ENCODE data around the gene TRAPPC3L.

The TRAPPC3L gene

DNA sequence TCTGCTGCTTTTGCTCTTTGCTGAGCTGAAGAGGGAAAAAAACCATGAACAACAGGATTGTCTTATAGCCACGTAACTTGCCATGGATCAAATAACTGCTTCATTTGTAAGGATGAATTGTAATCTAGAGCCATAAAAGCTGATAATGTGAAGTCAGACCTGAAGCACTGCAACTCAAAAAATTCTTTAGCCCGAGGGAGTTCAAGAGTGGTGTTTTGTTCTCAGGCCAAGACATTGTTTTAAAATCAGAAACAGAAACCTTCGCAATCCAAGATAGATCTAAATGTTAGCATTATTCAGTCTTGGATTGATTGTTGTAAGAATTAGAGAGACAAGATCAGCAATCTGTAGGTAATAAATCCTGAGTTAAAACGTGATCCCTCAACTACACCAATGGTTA lies at the start of gene TRAPPC3L:
Gene TRAPPC3L (minus strand): TSS at position 34 of the 400 bp plus-strand sequence. CDS start 170 bp downstream, outside the sequence.
- DNase-seq = no peak

DNA sequence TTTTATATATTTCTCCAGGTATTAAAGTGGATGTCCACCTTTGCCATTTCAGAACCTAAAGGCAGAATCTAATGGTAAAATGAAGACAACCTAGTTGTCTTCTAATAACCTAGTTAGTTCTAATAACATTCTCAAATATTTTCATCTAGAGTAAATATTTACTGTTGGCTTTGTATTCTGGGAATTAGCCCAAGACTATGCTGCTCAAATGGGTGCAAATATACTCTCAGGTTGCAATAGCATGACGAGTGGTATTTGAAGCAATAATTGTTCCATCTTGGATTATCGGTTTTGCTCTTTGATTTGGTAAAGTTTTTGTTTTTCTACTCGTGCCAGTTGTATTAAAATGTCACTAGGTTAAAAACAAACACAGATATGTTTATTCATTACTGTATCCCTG lies 49.8 kb upstream of the TRAPPC3L start:
- no peak for DNase-seq

DNA sequence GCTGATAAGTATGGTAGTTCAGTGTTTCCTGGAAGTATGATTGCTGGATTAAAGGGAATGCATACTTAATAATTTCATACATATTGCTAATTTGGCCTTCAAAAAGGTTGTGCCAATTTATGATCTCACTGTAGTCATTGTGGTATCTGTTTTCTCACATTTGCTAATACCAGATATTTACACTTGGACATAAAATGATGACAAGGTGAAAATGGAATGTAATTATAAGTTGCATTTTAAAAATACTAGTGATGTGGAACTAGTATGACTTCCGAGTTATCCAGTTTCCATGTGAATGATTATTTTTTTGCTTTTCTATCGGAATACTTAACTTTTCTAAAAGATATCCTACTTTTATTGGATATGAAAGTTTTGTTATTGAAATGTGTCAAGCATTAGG lies 41.3 kb upstream of the TRAPPC3L start:
- DNase-seq = no peak

DNA sequence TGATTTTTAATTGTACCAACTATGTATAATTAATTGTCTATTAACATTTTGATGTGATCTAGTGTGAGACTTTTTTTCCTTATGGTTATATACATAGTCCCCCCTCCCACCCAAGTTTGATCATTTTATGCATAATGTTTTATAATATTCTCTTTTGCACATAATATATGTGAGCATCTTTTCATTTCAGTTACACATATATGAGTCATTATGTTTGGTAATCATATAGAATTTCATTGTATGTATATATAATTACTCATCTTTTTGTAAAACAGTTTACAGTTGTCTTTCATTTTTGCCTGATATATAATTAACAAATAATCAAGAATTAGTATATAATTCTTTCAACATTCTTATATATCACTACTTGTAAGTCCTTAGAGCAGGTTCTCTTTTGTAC lies 40.8 kb upstream of the TRAPPC3L start:
- no peak for DNase-seq

DNA sequence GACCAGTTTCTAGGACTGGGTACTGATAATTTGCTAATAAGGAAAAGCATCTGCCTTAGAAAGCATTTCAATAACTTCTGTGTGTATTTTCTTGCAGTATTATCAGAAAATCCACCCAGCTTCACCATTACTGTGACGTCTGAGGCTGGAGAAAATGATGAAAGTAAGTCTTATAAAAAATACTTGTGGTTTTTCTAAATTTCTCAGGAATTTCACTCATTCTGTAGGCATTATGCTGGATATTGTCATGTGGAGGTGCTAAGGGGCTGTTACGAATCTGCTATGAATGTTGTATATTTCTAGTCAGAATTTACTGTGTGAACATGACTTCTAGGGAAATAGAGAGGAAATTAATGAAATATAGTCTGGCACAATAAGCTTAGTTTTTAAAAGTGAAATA lies 34.7 kb upstream of the TRAPPC3L start:
- no peak for DNase-seq

DNA sequence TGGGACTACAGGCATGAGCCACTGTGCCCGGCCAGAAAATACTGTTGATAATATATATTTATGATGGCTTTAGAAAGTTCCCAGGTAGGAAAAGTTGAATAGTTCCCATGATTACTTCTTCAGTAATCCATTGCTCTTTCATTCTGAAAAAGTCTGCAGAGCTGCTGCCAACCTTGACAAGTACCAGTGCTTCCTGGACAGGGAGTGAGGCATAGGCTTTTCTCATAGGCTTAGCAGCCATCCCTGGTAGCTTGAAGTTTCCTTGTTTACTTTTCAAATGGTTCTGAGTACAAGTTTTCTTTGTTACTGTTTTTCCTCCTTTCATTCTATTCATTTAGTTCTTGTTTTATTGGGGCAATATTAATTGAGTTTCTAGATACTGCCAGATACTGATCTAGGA lies 33.7 kb upstream of the TRAPPC3L start:
- DNase-seq = no peak

DNA sequence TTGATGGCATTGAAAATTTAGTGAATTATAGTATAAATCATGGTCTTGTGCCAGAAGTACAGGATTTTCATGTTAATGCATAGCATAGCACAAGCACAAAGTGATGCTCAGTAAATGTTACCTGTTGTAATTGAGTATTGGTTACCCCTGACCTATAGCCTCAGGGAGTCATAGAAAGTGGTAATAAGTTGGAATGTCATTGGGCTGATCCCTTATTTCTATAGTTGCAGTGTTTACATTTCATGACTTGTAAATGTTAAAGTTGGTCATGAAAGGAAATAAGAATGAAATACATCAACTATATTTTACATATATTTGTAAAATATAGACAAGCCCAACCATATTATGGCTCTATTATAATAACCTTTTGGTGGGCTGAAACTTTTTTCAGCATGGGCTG lies 32.9 kb upstream of the TRAPPC3L start:
- no peak for DNase-seq

DNA sequence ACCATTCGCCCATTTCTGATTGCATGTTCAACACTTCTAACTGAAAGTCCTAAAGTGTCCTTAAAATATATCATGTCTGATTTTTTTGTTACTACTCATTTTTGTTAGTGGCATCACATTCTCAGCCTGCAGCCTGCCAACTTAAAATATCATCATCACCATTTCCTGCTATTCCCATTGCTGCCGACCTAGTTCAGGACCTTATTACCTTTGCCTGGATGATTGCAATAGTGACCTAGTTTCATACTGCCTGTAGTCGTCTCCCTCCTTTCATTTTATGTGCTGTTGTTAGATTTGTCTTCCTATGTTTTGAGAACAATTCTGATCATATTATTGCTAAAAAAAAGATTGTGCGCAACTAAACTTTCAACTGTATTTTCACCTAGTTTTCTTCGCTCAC lies 32.0 kb upstream of the TRAPPC3L start:
- no peak for DNase-seq

DNA sequence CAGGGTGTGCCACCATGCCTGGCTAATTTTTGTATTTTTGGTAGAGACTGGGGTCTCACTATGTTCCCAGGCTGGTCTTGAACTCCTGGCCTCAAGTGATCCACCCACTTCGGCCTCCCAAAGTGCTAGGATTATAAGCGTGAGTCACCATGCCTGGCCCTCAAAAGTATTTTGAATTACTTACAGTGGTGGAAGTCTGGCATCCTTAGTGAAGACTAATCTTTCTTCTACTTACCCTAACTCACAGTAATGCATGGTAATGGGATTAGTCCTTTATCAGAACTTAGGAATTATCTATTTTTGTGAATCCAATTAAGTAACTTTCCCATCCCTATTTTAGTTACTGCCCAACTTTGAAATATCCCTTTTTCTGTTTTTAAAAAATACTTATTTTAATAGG lies 29.7 kb upstream of the TRAPPC3L start:
- no peak for DNase-seq

DNA sequence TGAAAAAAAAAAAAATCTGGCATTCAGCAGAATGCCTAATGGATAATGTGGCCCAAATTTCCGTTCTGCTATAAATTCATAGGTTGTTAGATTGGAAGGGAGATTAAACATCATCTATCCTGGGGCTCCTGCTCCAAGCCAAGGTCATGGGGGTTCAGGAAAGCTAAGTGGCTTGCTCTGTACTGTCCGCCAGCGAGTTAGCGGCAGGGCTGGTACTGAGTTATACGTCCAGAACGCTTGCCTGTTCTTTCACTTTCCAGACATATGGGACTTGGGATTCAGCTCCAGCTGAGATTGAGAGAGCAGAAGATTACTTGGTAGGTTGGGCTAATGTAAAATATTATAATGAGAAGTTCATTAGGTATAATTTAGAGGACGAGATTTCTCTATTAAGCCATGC lies 26.7 kb upstream of the TRAPPC3L start:
- no peak for DNase-seq

DNA sequence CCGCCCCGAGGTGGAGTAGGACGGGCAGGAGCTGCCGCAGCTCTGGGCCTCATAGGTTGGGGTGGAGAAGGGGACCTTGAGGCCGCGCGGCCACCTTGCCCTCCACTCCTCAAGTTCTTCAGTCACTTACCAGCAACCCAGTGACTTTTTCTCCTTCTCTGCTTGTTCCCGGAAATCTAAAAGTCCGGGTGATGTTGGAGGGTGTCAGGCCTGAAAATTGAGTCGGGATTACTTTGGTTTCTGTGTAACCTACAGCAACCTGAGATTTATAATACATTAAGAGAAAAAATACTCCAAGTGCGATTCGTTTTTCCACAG lies 26.2 kb upstream of the TRAPPC3L start:
- no peak for DNase-seq

DNA sequence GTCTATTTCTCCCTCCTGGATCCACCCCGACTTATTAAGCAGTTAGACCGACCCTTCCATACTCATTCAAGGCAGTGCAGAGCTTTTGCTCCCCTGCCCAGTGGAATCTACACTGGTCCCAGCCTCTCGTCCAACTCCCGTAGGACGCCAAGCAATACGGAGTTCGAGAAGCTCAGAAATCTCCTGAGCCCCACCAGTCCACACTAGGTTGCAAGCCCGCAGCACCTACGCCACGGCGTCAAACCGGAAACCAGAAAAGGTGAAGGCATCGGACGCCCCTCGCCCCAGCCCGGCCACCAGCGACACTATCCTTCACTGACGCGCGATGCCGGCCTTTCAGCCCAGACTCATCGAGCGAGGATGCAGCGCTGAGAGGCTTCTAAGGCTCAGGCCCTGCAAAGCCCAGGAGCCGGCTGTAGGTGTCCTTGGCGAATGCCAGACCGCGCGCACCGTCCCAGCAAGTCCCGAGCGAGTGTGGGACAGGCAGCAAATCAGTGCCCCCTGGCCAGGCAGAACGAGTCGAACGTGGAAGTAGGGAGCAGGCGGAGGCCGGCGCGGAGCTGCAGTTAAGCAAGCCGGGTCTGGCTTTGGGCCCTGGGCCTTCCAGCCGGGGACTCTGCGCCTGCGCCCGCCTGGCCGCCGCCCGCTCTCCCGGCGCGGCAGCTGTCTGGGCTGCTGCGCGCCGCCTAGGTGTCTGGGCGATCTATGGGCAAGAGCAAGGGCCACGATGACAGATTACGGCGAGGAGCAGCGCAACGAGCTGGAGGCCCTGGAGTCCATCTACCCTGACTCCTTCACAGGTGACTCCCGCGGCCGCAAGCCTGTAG lies 25.6 kb upstream of the TRAPPC3L start, which contains the start of gene RWDD1:
Gene RWDD1 (plus strand): TSS at position 649 of the 827 bp plus-strand sequence. CDS start 79 bp downstream, at position 728.
- peak; percentile 97 for DNase-seq

DNA sequence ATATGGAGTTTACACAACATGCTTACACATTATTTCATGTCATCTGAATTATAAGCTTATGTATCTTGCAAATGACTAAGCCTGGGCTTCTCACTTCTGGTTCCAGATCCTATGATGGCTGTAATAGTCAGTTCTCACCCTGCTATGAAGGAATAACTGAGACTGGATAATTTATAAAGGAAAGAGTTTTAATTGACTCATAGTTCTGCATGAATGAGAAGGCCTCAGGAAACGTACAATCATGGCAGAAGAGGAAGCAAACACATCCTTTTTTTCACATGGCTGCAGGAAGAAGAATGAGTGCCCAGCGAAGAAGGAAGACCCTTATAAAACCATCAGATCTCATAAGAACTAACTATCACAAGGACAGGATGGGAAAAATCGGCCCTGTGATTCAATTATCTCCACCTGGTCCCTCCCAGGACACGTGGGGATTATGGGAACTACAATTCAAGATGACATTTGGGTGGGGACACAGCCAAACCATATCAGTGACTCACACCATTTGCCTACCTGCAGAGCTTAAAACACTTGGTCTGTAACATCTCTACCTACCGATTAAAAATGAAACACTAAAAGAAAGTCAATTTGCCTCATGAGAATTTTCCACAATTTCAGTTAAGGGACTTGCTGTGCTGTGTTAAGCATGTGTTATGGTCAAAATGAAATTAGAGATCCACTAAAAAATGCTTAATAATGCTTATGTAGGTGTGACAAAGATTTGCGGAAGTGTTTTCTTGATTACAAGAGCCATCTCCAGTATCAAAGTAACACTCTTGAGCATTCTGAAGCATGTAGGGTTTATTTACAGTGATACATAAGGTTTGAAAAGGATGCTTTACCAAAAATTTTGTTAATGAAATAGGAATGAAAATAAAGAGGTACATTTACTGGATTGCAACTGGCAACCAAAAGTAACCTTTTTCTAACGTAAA lies 23.6 kb upstream of the TRAPPC3L start:
- DNase-seq = no peak

DNA sequence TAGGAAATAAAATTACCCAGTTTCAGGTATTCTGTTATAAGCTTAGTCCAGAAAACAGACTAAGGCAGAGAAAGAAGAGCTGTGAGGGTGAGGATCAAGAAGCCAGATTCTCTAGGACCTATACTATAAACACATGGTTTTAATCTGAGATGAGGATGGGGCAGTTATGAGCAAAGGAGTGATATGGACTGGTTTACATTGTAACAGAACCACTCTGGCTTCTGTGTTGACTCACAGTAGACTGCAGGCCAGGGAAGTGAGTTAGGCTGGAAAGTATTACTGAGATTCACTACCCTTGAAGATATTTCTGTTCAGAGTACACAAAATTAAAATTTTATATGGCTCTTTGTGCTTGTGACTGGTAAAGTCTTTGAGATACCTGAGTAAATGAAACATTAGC lies 22.6 kb upstream of the TRAPPC3L start:
- no peak for DNase-seq

DNA sequence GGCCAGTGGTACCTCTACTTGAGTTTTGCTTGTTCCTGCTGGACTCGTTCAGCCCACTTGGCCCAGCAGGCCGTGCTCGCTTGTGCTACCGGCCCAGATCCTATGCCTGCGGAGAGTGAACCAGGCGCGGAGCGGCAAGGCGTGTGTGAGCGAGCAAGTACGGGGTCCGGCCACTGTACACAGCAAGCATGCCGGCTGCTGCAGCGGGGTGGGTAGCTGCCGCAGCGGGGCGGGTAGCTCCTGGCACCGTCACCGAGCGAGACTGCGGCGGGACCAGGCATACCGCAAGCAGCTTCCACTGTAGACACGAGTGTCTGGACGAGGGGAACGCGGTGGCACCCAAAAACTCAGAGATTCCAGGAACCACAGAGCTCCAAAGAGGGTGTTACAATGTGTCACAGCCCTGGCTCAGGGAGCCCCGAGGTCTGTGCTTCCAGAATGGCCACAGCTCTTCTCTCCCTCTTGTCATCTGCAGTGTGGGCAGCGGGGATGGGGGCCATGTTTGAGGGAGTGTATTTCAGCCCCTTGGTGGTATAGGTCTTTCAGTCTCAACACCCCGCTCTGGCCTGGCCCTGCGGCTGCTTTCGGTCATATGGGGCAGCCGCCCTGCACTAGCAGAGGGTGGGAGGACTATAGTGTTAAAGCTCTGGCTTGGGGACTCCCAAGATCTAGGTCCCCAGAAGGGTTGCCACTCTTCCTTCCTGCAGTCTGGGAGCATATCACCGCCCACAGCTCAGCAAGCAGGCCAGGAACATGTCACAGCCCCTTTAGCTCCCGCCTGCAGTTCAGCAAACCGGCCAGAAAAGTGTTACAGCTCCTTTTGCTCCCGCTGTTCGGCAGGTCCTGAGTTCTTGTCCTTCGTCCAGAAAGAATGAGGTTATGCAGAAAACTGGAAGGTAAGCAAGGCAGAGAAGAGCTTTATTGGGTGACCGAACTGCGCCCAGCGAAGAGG lies 19.7 kb upstream of the TRAPPC3L start:
- no peak for DNase-seq

DNA sequence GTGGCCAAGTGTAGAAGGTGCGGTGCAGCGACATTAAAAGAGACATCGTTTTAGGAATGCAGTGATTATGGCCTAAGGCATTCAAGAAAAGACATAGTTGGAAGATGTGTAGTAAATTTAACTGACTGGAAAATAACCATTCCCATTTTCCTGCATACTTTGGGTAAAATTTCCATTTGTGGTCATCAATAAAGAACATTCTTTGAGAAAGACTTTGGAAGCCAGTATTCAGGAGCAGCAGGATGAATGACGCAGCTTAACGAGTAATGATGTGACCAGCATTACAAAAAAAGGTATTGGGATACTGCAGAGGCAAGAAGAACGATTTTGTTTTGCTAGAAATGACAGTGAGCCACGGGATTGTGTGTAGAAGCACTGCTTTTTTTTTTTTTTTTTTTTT lies 18.8 kb upstream of the TRAPPC3L start:
- DNase-seq = no peak

DNA sequence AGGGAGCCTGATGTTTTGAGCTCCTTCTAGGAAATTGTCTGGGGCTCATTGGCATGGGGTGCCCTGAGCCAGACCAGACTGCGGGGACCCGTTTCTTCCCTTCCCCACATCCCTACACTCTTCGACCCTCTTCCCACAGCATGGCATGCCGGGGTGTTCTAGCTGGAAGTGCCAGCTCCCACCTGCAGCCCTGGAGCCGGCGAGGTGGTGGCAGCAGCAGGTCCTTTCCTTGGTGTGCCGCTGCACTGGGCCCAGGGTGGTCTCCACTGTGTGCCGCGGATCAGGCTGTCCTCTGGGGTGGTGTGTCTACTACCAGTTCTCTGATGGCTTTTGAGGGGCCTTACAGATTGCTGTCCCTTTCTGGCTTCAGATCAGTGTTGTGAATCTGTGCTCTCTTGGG lies 18.3 kb upstream of the TRAPPC3L start:
- DNase-seq = no peak

DNA sequence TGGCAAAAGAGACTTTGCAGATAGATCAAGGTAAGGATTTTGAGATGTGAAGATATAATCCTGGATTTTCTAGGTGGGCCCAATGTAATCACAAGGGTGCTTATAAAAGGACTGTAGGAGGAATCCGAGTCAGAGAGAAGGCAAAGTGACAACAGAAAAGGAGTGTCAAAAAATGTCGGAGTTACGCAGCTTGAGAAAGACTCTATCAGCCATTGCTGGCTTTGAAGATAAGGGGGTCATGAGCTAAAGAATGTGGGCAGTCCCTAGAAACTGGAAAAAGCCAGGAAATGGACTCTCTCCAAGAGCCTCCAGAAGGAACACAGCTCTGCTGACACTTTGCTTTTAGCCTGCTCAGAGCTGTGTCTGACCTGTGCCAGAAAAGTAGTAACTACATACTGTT lies 17.1 kb upstream of the TRAPPC3L start:
- no peak for DNase-seq

DNA sequence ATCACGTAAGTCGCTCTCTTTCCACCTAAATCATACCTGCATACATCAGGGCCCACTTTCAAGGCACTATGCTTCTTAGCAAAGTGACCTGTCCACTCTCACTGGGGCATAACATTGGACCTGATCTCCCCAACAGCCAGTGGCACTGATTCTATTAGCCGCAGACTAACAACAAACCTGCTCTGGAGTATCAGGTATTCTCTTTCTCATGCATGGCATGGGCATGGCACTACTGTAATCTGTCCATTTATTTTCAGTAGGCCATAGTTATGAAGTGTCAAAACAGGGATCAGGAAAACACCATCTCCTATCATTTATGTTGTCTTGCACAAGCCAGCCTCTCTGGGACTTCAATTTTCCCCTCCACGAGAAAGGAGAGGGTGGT lies 16.5 kb upstream of the TRAPPC3L start:
- no peak for DNase-seq

DNA sequence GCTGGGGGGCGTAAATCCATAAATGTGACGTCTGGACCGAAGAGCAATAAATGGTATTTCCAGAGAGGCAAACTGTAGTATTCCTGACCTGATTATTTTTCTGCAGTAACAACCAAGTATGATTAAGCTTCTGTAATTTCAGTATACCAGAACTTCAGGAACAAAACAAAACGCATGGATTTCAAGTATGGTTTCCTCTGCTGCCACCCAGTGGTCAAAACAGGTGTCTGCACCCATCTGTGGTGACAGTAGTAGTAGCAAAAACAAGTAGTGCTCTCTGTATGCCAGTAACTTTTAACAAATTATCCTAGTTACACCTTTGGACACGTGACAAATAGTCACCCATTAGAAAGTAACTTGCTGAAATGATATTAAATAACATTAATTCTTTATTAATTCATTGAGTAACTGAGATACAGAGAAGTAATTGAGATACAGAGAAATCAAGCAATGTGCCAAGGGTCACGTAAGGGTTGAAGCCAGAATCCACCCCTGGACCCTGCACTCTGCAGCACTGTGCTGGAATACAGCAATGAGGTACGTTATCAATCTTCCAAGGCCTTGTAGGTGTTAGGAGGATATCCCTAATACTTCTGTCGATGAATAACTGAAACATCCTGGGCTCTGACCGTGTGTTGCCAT lies 16.0 kb upstream of the TRAPPC3L start:
- DNase-seq = peak; percentile 39

DNA sequence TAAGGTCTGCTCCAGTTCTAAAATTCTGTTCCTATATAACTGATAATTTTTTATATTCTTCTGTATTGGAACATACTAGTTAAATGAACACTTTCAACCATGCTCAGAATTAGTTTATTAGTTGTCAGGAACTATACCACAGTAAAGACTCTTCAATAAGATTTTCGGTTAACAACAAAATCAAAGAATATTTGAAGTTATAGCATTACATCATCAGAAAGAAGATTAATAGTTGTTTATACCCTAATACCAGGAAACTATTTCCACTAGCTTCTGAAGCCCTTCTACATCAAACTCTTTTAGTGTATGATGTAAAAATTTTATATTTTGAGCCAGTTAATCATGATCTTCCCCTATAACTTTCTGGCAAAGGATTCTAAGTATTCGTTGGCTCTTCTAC lies 14.6 kb upstream of the TRAPPC3L start:
- DNase-seq = no peak

DNA sequence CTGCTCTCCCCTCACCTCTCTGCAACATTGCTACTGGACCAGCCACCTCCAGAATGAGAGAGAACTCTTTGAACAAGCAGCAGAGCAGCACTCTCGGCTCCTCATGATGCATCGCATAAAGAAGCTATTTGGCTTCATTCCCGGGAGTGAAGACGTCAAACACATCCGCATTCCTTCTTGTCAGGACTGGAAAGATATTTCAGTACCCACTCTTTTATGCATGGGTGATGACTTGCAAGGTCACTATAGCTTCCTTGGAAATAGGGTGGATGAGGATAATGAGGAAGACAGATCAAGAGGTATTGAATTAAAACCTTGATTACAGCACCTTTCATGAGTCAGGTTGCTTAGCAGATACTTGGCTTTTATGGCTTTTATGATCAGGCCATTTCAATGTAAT lies 12.4 kb upstream of the TRAPPC3L start:
- DNase-seq = no peak
